Lower leg skin (tissue), 3 donors: ENCODE data around the gene EXOSC2.

Source experiments
- POLR2A ChIP-seq, 2 donors: fragments of 450-650 bp; IDR thresholded peaks; one replicate each; pipeline ENCODE4 v1.6.1; 2016 to 2017; ENCODE audit warnings: antibody characterized with exemption in 2 of 2, mild to moderate bottlenecking in 1 of 2, moderate library complexity in 1 of 2
- TF ChIP-seq, protein P1 (sequence below), 3 donors: fragments of 450-650 bp; IDR thresholded peaks; one replicate each; pipeline ENCODE4 v1.5.1; 2016; ENCODE audit warnings: antibody characterized with exemption in 3 of 3, mild to moderate bottlenecking in 3 of 3, moderate library complexity in 2 of 3

DNA sequence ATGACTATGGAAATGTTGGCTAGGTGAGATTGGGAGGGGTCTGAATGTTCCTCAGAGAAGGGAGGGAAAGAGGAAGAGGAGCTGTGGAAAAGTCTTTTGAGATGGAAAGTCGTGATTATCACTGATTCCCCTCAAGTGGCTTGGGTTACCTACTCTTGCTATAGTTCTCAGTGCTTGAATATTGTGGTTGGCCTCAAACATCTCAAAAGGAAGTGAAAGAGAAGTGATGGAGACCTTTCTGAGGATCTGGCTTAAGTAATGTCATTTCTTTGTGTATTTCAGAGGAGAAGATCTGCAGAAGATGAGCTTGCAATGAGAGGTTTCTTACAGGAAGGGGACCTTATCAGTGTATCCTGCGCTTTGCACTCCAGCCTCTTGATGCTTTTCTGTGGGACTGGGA, 5.5 kb downstream of the EXOSC2 start:
- TF ChIP-seq, protein P1, sequence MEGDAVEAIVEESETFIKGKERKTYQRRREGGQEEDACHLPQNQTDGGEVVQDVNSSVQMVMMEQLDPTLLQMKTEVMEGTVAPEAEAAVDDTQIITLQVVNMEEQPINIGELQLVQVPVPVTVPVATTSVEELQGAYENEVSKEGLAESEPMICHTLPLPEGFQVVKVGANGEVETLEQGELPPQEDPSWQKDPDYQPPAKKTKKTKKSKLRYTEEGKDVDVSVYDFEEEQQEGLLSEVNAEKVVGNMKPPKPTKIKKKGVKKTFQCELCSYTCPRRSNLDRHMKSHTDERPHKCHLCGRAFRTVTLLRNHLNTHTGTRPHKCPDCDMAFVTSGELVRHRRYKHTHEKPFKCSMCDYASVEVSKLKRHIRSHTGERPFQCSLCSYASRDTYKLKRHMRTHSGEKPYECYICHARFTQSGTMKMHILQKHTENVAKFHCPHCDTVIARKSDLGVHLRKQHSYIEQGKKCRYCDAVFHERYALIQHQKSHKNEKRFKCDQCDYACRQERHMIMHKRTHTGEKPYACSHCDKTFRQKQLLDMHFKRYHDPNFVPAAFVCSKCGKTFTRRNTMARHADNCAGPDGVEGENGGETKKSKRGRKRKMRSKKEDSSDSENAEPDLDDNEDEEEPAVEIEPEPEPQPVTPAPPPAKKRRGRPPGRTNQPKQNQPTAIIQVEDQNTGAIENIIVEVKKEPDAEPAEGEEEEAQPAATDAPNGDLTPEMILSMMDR (IDR thresholded peaks at IDR 0.05), result no peak
- no peak for TF ChIP-seq POLR2A (IDR thresholded peaks at IDR 0.05)
